SIG-M5 treated with dmso at 0.1 percent for 504 hours (cell line): ENCODE results near the gene MCTP1.

Experiments used
- DNase-seq: peaks from one replicate; lab custom pipeline; 2025; ENCODE audit not compliant: unreplicated experiment; lab: John Stamatoyannopoulos, UW

The MCTP1 gene

DNA sequence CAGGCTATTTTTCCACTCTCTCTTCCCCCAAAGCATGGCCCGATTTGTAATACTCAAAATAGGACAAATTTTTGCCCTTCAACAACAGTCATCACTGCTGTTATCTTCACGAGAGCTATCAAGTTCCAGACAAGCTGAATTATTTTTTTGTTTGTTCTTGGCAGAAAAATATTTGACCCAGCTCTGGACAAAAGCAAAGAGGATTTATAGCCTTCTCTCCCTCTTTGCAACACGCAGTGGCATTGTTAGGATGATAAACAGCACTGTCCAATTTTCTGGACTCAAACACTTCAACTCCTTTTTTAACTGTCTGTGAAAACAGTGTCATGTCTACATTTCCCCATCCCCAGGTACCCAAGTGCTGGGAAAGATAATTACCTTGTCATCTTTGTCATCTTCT lies 506.2 kb downstream of the MCTP1 start:
- no peak for DNase-seq

DNA sequence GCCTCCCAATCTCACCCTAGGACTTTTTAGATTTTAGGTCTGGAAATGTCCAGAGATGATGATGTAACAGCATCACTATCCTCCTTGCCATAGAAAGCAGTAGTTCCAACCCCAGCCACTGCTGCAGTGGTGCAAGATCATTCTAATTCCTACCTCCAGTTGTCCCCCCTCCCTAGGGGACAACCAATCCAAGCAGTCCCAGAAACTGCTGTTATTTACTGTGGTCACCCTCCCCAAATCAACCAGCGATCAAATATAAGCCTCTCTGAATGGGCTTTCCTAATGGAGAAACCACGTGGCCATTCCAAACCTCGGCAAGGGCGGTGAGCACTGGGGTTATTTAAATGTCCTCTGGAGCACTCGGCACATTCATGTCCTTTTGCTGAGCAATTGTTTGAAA lies 506.6 kb downstream of the MCTP1 start:
- no peak for DNase-seq

DNA sequence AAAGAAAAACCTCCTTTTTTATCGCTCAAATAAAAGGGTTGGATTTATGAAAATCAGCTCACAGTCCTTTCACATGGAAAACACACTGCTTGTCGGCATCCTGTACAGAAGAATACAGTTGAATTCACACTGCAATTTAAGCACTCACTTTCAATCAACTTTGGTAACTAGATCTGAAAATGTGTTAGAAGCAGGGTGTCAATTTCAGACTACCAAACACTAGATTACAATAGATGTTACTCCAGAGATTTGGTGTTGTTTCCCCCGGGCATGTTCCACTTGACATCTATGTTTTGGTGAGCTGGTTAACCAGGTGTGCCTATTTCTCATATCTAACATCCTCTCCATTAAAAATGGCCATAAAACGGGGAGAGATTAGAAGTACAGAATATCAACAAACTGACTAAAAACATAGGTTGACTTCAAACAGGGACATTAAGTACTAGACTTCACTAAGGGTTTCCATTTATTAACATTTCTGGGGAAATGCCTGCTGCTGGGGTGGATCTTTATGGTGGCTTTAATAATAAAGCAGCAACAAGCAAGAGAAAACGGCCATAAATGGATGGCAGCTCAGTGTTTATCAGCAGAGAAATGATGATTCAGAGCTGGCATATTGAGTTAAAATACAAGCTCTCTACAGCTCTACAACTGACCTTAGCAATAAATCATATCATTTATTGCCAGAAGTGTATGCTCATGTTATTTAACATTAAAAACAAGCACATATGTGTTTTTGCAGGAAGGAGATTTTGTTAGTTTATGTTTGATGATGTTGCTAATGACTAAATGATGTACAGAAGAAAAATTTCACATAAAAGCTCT lies 507.6 kb downstream of the MCTP1 start:
- DNase-seq = no peak

DNA sequence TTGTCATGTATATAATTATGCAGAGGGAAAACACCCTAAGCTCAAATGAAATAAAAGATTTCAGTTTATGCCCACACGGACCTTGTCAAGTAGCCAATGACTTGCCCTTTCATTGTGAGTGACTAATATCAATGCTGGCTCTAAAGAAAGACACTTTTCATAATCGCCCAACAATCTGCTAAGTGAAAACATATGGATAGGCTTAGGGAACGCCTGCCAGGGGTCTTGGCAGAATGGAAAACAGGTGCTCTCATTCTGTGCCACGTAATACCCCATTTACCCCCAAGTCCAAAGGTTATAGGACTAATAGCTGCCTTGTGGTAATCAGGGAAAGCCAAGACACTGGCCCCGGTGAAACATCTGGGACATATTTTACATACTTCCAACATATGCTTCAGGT lies 508.7 kb downstream of the MCTP1 start:
- DNase-seq = no peak

DNA sequence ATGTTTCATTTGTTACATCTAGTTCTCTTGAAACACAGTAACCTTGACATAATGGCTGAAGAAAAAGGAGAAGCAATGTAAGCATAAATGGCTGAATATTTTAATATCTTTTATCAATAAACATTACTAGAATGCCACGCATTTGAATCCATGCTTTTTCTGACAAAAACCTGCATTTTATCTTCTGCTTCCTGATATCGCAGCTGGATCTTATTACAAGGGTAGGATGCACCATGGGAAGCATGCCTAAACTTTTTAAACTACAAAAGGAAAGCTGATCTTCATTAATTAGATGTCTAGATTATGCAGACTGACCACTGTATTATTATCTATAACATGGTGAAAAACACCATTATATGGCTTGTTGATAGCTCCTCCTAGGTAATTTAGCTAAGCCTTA lies 509.8 kb downstream of the MCTP1 start:
- DNase-seq = no peak

DNA sequence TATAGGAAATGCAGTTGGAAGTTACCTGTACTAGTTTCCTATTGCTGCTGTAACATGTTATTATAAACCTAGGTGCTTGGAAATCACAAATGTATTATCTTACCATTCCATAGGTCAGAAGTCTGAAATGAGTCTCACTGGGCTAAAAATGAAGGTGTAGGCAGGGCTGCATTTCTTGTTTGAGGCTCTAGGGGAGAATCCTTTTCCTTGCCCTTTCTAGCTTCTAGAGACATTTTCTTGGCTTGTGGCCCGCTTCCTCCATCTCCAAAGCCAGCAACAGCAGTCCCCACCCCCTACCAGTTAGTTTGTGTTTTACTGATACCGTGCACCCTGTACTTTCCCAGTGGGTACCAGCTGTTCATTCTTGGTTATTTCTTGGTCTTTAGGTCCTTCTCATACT lies 513.2 kb downstream of the MCTP1 start:
- DNase-seq = no peak

DNA sequence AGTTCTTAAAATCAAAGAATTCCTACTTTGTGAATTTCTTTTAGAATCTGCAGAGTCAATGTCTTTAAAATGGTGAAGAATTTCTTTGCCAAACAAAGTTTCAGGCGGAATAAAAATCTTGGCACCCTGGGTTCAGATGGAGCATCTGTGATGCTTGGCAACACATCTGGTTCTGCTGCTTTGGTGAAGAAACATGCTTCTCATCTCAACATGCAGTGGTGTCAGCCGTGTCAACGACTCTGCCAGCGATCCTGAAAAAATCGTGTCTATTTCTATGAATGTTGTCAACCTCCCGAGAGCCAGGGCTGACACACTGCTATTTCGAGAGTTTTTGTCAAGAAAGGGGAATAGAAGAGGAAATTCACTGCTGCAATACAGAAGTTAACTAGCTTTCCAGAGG lies 514.9 kb downstream of the MCTP1 start:
- DNase-seq = no peak

DNA sequence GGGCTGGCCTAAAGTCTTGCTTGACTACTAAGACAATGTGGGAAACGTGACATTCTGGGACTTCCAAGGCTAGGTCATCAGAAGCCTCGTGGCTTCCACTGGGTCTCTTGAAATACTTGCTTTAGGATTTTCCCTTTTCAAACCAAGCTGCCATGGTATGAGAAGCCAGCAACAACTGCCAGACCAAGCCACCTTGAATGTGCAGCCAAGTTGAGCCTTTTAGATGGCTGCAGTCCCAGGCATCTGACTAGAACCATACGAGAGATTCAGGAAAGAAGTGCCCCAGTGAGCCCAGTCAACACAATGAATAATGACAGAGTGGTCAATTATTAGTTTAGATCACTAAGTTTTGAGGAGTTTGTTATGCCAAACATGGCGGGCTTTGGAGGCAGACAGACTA lies 523.1 kb downstream of the MCTP1 start:
- no peak for DNase-seq

DNA sequence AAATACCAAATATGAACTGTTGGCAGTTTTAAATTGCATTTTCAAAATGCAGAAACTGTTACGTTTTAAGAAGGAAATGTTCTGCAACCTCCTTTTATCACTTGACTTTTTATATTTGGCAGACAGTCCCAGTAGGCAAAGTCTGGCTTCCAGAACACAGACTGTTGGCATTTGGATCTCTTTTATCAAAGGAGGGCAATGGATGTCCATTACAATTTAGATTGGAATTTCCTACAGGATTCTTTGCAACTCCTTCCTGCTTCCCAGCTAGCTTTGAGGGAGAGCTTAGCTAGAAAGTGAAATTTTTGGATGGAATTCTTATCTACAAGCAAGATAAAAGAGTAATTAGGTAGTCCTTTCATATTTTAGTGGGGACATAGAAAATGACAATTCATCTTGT lies 523.8 kb downstream of the MCTP1 start:
- no peak for DNase-seq

DNA sequence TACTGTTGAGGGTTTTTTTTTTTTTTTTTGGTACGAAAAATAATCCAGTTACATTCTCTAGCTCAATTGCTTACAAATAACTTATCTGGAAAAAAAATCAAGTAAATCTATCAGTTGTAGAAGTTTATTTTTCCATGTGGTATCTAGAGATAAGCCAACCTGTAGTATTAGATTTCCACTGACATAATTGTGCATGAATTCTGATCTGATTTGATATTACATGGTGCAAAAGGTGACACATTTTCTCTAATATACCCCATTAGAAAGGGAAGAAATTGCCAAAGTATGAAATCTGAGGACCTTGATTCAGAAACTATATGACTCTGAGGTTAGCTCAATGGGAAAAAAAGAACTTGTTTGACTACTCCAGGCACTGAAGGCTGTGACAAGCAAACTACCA lies 524.9 kb downstream of the MCTP1 start:
- DNase-seq = no peak

DNA sequence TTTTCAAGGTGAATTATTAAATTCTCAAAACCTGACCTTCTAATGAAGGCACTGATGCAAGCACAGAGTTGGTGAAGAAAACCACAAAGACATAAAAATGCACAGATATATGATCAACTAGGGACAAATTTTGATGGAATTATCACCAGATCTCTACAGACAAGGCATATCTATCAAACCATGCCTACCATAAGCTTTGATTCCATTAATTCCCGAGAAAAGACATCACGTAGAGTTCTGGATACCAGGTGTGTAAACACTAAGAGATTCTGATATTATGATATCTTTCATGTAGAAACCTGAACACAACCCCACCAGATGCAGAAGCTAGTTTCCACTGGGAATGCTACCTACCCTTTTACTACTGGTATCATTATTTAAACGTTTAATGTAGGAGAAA lies 525.9 kb downstream of the MCTP1 start:
- DNase-seq = no peak

DNA sequence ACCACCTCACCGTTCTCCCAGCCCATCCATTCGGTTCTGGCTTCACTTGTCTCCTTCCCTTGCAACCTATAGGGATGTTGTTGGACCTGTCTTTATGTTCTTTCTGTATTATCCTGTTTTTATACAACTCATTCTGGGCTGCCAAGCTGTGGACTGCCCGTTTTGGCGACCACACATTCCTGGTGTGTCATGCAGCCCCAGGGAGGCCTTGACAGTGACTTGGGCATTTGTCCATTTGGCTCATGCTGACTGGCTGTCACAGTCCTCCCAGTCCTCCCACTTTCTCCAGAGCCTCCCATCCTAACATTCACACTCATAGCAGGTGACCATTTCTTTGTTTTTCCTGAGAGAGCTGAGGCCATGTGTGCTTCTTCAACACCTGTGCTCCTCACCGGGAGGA lies 530.1 kb downstream of the MCTP1 start:
- DNase-seq = no peak

DNA sequence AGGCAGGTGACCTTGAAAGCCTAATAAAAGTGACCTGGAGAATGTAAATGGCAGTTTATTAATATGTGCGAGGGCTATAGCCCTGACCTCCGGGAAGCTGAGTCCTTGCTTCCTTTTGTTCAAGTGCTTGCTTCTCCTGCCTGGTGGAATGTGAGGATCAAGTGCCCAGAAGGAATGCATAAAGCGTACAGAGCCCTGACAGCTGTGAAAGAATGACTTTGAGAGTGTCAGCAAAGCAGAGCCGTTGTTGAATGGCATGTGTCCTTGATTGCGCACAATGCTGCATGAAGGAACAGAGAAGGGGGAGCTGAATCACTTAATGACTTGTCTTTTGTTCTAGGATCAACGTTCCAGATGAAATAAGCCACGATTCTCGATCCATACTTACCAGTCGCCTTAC lies 533.4 kb downstream of the MCTP1 start:
- DNase-seq = no peak

DNA sequence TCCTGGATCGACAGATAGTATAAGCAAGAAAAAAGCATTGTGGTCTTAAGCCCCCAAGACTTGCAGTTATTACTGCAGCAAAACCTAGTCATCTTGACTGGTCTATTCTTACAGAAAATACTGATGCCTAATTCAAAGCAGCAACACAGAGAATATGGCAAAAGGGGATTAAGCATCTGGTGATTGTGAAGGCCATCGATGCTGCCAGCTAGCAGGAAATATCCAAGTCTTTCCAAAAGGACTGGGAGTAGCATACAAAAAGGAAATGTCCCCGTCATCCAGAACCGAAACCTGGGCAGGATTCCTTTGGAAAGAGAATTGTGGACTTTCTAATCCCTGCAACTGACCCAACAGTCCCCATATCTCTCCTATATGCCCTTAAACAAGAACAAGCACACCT lies 534.2 kb downstream of the MCTP1 start:
- DNase-seq = no peak

DNA sequence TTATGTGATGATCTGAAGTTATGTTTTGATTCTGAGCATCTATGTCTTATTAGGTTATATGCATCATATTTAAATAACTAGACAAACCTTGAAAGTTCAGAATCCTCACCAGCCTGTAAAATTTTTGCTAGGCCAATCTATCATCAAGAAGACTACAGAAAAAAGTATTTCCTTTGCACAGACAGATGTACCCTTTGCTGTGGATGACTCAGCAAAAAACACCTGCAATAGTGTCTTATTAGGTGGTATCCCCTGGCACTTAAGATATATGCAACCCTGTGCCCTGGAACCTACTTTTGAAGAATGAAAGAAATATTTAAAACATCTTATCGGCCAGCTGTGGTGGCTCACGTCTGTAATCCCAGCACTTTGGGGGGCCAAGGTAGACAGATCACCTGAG lies 535.9 kb downstream of the MCTP1 start:
- no peak for DNase-seq

DNA sequence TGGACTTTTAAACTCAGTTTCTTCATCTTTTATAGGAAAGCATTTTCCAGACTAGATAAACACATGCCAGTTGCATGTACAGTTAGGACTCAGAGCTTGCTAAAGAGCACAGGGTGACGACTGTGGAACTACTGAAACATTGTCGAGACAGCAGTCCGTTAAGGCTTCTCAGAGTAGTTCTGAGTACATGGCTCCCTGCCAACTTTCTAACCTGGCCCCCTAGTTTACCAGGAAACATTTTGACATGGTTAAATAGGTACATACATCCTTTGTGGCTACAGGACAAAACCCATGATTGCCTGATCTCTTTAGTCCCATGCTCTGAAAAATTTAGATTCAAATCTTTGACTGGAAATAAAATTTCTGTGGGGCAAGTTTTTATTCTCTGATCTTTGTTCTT lies 536.7 kb downstream of the MCTP1 start:
- DNase-seq = no peak

DNA sequence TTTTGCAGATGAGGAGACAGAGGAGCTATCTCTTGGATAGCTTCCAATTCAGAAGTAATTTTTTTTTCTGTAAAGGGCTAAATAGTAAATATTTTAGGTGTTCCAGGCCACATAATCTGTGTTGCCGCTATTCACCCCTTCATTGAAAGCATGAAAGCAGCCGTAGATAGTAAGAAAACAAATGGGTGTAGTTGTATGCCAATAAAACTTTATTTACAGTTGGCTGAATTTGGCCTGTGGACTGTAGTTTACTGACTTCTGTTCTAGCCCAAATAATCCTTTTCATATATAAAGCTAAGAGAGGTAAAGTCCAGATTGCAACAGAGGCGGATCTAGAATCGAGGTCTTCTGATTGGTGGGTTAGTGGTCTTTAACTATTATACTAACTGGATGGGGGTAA lies 537.5 kb downstream of the MCTP1 start:
- no peak for DNase-seq

DNA sequence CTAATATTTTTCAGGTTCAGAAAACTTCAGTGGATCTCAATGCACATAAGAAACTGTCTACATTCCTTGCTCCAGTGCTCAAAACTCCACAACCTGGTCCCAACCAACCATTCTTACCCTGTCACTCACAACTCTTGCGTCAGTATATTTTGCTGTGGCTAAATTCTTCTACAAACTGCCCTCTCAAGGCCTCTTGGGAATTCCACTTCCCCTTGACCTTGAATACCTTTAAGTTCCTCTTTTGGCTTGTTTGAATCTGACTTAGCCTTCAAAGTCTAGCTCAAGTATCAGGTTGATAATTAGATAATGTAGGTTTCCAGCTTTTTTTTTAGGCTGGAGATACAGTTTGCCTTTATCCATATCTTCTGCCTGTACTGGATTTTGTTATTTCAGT lies 538.2 kb downstream of the MCTP1 start:
- peak; percentile 77 for DNase-seq

DNA sequence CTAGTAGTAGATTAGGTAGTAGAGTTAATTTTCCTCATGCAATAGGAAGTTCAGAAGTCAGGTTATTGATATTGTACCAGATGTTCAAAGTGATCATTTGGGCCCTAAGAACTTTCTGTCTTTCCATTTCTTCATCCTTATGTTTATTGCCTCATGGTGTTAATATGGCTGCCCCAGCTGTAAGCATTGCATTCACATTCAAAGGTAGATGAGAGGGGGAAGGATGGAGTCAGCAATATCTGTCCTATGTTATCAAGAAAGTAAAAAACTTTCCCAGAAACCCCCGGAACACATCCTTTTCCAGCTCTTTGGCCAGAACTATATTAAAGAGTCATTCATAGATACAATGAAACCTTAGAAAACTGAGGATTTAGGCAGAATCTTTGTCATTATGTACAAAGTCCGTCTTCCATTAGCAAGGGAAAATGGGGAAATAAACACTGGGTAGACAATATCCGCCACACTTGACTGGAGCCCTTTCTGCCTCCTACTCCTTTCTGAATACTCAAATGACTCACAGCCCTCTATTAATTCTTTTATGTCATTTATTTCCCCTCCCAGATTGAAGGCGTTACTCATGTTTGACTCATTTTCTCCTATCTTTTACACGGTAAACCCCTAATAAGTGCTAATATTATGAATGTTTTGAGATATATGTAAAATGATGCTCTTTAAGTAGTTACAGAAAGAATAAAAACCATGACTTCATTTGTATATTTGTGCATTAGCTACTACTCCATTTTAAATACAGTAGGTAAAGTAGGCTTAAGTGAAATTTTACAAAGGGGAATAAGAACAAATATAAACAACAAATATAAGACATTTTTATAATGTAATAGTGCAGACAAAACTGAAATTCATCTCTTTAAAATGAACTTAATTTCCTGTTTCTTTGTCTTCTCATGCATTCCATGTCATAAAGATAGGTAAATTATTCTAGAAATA lies 538.8 kb downstream of the MCTP1 start:
- no peak for DNase-seq

DNA sequence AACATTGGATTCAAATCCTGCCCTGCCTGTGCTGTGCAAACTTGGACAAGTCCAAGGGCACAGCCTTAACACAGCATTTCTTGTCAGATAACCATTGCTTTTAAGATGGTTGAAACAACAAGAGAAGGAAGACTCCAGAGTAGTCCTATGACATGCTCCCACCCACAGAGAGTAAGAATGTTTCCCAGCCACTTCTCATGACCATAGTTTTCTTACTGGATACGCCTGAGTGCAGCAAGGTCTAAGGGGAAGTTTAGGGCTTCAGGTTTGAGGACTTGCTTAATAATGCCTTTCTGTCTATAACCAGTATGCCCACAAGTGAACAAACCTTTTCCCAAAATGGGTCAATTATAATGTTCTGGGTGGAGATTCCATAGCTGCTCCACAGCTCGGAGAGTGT lies 540.0 kb downstream of the MCTP1 start:
- no peak for DNase-seq

DNA sequence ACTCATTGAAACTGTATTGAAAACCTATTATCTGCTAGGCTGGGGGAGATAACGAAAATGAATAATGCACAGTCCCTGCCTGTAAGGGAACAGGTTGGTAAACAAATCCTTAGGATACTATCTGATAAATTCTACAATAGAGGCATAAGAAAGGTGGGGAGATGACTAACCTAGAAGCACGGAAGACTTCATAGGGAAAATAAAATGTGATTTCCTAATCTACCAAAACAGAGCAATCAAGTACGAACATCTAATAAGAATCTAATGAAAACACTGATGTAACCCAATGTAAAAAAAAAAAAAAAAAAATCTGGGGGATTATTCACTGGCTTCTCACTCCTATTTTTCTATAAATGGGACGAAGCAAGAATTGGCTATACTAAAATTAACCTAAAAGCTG lies 542.0 kb downstream of the MCTP1 start:
- DNase-seq = no peak

DNA sequence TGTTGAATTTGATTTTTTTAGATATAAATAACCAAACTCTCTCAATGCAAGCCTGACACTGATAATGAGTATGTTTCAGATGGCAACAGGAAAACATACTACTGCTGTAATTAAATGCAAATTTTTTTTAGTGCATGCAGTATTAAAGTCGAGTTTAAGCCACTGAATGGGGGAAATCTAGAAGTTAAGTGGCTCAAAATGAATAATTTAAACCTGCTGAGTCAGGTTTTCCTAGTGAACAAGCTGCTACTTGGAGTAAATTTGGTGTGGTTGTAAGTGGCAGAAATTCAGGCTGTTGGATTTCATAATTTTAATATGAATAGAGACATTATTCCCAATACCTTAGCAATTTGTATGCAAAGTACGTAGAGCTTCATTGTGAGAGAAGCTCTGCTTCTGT lies 544.6 kb downstream of the MCTP1 start:
- no peak for DNase-seq
